NCI-H1105 treated with DMSO at 0.1 percent for 48 hours (cell line): ENCODE measurements around the gene MRPL57.
"Not testable (repeated sequence)": the region's sequence is repeated elsewhere in the genome, so short reads cannot be mapped to it uniquely, and the experiment has no call there.

Source experiments
- DNase-seq: peaks from one replicate; lab custom pipeline; 2025; lab: John Stamatoyannopoulos, UW

Gene MRPL57

GRCh38 chr13:21176215-21176981 lies at the start of gene MRPL57, which contains the start of gene SKA3:
Gene MRPL57, plus strand, starts transcription at chr13:21176658. Its CDS starts 259 bp downstream, at chr13:21176917.
Gene SKA3, minus strand, starts transcription at chr13:21176552. Its CDS starts 75 bp downstream, at chr13:21176477.
- peak; percentile 80 for DNase-seq

DNA sequence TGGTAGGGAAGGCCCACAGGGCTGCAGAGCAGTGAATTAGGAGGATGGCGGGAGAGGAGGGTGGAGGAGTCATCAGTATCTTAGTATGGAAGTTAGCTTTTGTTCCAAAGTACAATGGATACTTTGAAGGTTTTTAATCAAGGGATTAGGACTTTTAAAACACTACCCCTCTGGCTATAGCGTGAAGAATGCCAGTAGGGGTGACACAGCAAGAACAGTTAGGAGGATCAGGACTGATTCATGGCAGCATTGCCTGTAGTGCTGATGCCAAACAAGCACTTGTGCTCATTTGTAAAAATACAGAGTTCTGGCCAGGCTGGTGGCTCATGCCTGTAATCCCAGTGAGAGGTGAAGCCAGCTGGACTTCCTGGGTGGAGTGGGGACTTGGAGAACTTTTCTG lies 46.3 kb upstream of the MRPL57 start:
- no peak for DNase-seq

GRCh38 chr13:21133077-21133476 lies 43.4 kb upstream of the MRPL57 start:
- no peak for DNase-seq

- no peak for DNase-seq
These were observed 42.0 kb upstream of the MRPL57 start for GRCh38 chr13:21134475-21134874.

GRCh38 chr13:21135833-21136232 lies 40.6 kb upstream of the MRPL57 start:
- not testable (repeated sequence) for DNase-seq

- DNase-seq = no peak
These were observed 38.8 kb upstream of the MRPL57 start for GRCh38 chr13:21137696-21138095.

- DNase-seq = no peak
These were observed 37.9 kb upstream of the MRPL57 start for GRCh38 chr13:21138561-21138960.

GRCh38 chr13:21139374-21139773 lies 37.1 kb upstream of the MRPL57 start:
- no peak for DNase-seq

GRCh38 chr13:21142766-21143165 lies 33.7 kb upstream of the MRPL57 start:
- no peak for DNase-seq

- DNase-seq = no peak
These were observed 28.6 kb upstream of the MRPL57 start for GRCh38 chr13:21147827-21148226.

DNA sequence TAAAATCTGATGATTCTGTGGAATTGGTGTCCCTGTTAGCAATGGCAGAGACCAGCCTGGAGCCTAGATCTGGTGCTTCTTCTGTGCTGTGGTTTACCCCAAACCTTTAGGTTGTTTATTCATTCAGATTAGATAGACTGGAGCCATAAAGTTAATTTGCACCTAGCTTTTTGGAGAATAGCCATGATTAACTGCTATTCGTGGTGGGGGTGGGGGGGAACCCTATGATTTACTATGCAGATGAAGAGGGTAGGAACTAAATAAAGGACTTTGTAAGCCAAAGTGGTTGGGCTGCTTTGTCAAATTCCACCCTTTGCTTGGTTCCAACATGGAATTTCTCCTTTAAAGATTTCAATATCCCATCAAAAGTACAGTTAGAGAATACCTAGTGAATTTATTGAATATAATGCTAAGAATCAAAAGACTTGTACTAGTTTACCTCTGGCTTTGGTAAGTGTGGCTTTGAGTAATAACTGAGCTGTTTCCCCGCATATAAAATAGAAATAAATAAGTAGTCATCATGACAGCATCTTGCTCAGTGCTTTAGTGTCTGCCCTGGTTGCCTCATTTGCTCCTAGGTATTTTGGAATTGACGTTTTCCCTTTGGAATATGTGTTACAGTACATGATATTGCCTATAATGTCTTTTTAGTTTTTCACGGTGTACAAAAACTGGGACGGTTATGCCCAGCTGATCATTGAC lies 27.8 kb upstream of the MRPL57 start:
- no peak for DNase-seq

DNA sequence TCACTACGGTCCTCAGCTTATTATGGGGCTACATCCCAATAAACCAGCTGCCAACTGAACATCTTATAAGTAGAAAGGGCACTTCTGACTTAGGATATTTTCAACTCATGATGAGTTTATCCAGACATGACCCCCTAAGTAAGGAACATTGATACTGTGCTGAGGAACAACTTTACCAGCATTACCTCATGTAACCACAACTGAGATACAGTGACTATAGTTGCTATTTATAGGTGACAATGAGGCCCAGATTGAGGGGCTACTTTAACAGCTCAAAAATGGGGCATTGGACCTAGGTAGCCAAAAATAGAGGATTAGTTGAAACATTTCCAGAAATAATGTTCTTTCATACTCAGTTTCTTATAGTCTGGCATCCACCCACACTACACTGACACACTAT lies 26.9 kb upstream of the MRPL57 start:
- DNase-seq = no peak

DNA sequence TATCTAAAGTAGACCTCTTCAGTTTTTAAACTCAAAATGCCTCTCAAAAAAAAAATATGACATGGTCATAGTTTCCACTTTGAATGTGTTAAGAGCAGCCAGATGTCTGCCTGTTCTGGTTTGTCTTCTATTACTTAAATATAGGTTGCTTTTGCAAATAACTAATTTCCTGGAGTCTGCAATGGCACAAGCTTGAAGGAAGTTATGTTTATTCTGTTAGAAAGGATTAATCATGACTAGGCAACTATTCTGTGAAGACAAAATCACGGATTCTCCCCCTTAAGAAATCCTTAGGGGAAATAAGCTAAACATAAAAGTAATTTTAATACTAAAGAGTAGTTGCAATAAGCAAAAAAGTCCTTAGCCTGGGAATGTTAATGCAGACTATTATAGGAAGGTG lies 26.4 kb upstream of the MRPL57 start:
- no peak for DNase-seq

DNA sequence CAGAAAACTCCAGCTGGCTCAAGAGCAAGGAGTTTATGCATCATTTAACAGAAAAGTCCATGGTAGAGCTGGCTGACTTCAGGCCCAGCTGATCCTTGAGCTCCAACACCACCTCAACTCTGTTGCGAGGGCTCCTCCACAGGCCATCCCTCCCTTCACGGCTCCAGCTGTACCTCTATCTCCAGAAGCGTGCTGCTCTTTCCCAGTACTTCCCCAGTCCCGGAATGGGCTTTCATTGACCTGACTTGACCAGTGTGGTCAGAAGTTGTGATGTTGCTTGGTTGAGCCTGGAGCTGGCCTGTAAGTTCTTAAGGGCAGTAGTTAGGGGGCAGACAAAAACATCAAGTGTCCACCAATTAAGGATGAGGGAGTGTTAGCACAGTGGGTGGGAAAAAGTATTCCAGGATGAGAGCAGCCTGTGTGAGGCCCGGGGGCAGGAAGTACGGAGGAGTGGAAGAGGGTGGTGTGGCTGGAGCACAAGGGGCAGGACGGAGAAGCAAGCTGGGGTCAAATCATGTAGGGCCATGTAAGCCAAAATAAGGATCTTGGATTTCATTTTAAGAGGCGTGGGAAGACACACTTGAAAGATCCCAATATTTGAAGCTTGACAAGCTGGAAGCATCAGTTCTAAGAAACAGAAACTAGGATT lies 24.1 kb upstream of the MRPL57 start:
- no peak for DNase-seq

DNA sequence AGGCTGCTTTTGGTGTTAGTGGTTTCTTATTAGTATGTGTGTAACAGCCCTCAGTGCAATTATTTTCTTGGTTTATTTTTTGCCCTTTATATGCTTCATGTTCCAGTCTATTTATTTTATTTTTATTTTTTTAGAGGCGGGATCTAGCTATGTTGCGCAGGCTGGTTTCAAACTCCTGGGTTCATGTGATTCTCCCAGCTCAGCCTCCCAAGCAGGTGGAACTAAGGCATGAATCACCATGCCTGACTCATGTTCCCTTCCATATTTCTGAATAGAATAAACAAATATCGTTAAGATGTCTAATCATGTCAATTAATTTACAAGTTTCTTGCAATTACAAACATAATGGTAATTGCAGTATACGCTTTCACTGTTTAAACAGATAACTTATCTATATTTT lies 11.8 kb upstream of the MRPL57 start:
- no peak for DNase-seq

DNA sequence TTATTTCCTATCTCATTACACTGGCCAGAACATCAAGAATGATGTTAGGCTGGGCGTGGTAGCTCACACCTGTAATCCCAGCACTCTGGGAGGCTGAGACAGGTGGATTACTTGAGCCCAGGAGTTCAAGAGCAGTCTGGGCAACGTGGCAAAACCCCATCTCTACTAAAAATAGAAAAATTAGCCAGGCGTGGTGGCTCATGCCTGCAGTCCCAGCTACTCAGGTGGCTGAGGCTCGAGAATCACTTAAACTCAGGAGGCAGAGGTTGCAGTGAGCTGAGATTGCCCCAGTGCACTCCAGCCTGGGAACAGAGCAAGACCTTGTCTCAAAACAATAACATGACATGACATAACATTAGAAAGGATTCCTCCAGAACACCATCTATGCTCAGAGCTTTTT lies 10.9 kb upstream of the MRPL57 start:
- not testable (repeated sequence) for DNase-seq

- no peak for DNase-seq
These were observed 5.0 kb upstream of the MRPL57 start for GRCh38 chr13:21171420-21171819.

- not testable (repeated sequence) for DNase-seq
These were observed 2.7 kb upstream of the MRPL57 start for GRCh38 chr13:21173767-21174166.

- no peak for DNase-seq
These were observed 723 bp upstream of the MRPL57 start for GRCh38 chr13:21175656-21176214.

- peak; percentile 31 for DNase-seq
These were observed 475 bp downstream of the MRPL57 start for GRCh38 chr13:21176982-21177284.

DNA sequence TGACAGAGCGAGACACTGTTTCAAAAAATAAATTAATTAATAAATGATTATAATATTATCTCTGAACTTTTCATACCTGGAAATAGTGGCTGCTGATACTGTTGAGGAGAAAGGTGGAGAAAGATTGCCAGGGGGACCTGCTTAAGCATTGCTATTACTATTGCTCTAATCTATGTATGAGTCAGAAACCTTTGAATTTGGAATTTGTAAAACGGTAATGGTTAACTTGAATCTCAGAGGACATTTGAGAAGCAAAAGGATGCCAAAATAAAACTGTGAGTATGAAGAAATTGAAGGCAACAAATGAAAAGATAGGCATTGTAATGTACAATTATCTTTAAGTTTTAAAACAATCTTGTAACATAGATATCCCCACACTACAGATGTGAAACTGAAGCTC lies 5.2 kb downstream of the MRPL57 start:
- DNase-seq = no peak

DNA sequence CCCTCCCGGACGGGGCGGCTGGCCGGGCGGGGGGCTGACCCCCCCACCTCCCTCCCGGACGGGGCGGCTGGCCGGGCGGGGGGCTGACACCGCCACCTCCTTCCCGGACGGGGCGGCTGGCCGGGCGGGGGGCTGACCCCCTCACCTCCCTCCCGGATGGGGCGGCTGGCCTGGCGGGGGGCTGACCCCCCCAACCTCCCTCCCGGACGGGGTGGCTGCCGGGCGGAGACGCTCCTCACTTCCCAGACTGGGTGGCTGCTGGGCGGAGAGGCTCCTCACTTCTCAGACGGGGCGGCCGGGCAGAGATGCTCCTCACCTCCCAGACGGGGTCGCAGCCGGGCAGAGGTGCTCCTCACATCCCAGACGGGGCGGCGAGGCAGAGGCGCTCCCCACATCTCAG lies 10.0 kb downstream of the MRPL57 start:
- not testable (repeated sequence) for DNase-seq

DNA sequence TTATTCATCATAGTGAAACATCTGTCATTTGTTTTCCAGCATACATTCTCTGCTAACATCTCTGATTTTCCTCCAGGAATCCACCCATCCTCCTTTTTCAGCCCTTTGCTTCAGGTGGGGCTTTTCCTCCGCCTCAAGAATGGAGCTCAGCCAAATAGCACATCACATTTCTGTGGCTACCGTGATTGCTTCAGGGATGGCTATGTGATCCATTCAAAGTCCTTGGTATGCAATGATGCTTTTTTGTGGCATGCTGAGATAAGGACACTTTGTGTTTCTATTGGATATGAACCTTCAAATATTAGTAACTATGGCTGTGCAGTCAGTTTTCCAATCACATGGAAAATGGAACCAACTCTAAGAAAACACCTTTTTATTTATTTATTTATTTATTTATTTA lies 18.3 kb downstream of the MRPL57 start:
- DNase-seq = not testable (repeated sequence)
